Measurements from ENCODE around the gene MFSD11. TPM values are rescaled to one million over a fixed set of nuclear protein-coding genes. Genes with fewer than 3 reads are reported as not detected.

MFSD11 gene
- total and polyA plus RNA-seq, 7 donors: 10.1 to 27.4 (median 20.7) TPM

- H3K27me3 ChIP-seq (ENCODE audit: insufficient read depth in 3 of 3, low read length in 2 of 3): no peaks in the 10 kb centered on the region
- WGBS, 3 donors: 62 to 71% (median 69%) methylated on average over 8 of the region's 8 CpGs
- DNase-seq (no peak), ATAC-seq (no peak)
- intact Hi-C loops (cut with DNase I): no loop called here
- no peak for TF ChIP-seq CTCF (IDR thresholded peaks at IDR 0.05)
- peaks cover 3% of the 10 kb centered on the region for H3K4me1 ChIP-seq
- H3K36me3 ChIP-seq (ENCODE audit: insufficient read depth in 1 of 2, low read depth in 1 of 2): peaks cover 0 to 20% of the 10 kb centered on the region in 2 donors
- no peak overlapping the region for H3K27ac ChIP-seq
- no peak overlapping the region for H3K4me3 ChIP-seq
- no peaks in the 10 kb centered on the region for H3K9me3 ChIP-seq
These were observed 51.4 kb downstream of the MFSD11 start for GRCh38 chr17:76789235-76789788.

- Histone ChIP-seq H3K36me3 (ENCODE audit: insufficient read depth in 1 of 2, low read depth in 1 of 2) (peaks cover 0 to 5% of the 10 kb centered on the region in 2 donors), H3K27me3 (ENCODE audit: insufficient read depth in 3 of 3, low read length in 2 of 3) (no peaks in the 10 kb centered on the region), H3K4me3 (no peak overlapping the region), H3K4me1 (peaks cover 3% of the 10 kb centered on the region), H3K9me3 (no peaks in the 10 kb centered on the region), H3K27ac (no peak overlapping the region)
- peak in 1 of 4 donors; percentile 37 for ATAC-seq
- DNase-seq: peak in 1 of 2 donors; percentile 23
- intact Hi-C loops (cut with DNase I): no loop called here
- no peak for TF ChIP-seq CTCF (IDR thresholded peaks at IDR 0.05)
- WGBS, 3 donors: 42 to 53% (median 48%) methylated on average over 11 of the region's 11 CpGs
These were observed 53.4 kb downstream of the MFSD11 start for GRCh38 chr17:76791053-76791980.

- DNase-seq (no peak), ATAC-seq (no peak)
- H3K4me1 ChIP-seq: peaks cover 3% of the 10 kb centered on the region
- H3K27ac ChIP-seq: no peak overlapping the region
- no peaks in the 10 kb centered on the region for H3K36me3 ChIP-seq (ENCODE audit: insufficient read depth in 1 of 2, low read depth in 1 of 2)
- H3K4me3 ChIP-seq: no peak overlapping the region
- no peaks in the 10 kb centered on the region for H3K9me3 ChIP-seq
- intact Hi-C loops (cut with DNase I): no loop called here
- TF ChIP-seq CTCF (IDR thresholded peaks at IDR 0.05): no peak
- 95 to 97% (median 96%) methylated on average over 5 of the region's 5 CpGs for WGBS, 3 donors
- no peaks in the 10 kb centered on the region for H3K27me3 ChIP-seq (ENCODE audit: insufficient read depth in 3 of 3, low read length in 2 of 3)
These were observed 54.4 kb downstream of the MFSD11 start for GRCh38 chr17:76792348-76792747.

GRCh38 chr17:76793775-76794174 is 55.9 kb downstream of the MFSD11 start:
- H3K9me3 ChIP-seq: no peaks in the 10 kb centered on the region
- DNase-seq: no peak
- no peaks in the 10 kb centered on the region for H3K27me3 ChIP-seq (ENCODE audit: insufficient read depth in 3 of 3, low read length in 2 of 3)
- ATAC-seq: no peak
- intact Hi-C loops (cut with DNase I): no loop called here
- no peaks in the 10 kb centered on the region for H3K36me3 ChIP-seq (ENCODE audit: insufficient read depth in 1 of 2, low read depth in 1 of 2)
- TF ChIP-seq CTCF (IDR thresholded peaks at IDR 0.05): no peak
- H3K4me3 ChIP-seq: no peak overlapping the region
- WGBS, 3 donors: 72 to 76% (median 75%) methylated on average over 4 of the region's 4 CpGs
- no peak overlapping the region for H3K27ac ChIP-seq
- no peaks in the 10 kb centered on the region for H3K4me1 ChIP-seq
